ENCODE data around the gene TMCC1.

Gene TMCC1

GRCh38 chr3:129609591-129610182 is 283.8 kb downstream of the TMCC1 start:
- no peak for DNase-seq (ENCODE audit: low spot score)

DNA sequence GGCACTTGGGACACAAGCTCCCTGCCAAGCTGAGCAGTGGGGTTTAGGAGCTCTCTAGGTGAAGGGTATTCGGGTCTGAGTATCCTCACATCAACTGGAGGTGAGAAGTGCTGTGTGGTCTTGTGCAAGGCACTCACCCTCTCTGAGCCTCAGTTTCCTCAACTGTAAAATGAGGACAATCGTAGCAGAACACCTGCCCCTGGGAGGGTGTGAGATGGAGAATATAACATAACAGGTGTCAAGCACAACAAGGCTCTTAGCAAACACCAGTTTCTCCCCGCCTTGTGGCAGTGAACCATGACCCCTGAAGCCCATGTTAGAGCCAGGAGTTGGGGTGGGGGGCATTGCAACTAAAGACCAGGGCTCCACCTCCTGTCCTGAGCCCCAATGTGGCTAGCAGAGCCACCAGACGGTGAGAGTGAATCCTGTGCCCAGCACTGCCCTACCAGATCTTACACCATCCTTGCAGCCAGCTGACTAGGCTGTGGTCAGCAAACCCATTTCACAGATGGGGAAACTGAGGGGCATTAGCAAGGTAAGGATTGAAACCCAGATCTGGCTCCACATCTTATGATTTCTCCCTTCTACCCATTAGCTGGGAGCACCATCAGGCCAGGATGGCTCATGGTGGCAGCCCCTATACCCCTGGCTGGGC is 284.4 kb downstream of the TMCC1 start:
- no peak for DNase-seq (ENCODE audit: low spot score)

DNA sequence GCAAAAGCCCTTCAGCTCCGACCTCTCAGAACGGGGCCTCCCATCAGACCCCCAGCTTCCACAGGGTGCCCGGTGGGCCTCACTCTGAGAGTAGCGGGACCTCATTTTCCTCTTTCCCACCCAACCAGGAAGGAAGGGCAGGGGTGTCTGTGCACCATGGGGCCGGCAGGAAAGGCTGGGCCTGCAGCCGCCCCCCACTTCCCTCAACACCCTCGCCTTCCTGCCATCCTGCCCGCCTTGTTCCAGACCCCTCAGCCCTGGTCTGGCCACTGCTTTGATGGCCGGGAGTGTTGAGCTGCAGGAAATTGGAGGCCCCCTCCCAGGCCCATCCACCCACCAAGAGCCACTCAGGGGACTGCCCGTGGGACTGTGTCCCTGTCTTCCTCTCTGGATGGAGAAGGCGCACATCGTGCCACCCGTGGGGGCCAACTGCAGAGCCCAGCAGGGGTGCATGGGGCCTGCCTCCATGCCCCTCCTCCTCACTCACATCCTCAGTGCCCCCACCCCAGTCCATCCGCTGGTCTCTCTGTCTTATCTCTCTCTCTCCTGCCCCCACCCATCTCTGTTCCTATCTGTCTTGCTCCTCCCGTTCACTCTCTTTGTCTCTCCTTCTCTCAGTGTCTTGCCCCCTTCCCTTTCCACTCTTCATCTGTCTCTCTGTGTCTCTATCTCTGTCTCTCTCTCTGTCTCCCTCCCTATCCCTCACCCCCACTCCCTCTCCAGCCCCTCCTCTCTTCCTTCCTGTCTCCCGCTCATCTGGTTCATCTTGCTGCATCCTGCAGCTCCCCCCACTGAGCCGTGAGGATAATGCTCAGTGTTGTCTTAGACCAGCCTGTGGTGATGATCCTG is 285.2 kb downstream of the TMCC1 start:
- no peak for DNase-seq (ENCODE audit: low spot score)

GRCh38 chr3:129607391-129608068 is 286.0 kb downstream of the TMCC1 start:
- no peak for DNase-seq (ENCODE audit: low spot score)

- DNase-seq (ENCODE audit: low spot score), result peak; percentile 82
Measured at GRCh38 chr3:129606636-129607390, 286.7 kb downstream of the TMCC1 start, which contains the start of gene PLXND1. Gene PLXND1 (minus strand): TSS chr3:129606676. CDS start chr3:129606639, 37 bp downstream.

DNA sequence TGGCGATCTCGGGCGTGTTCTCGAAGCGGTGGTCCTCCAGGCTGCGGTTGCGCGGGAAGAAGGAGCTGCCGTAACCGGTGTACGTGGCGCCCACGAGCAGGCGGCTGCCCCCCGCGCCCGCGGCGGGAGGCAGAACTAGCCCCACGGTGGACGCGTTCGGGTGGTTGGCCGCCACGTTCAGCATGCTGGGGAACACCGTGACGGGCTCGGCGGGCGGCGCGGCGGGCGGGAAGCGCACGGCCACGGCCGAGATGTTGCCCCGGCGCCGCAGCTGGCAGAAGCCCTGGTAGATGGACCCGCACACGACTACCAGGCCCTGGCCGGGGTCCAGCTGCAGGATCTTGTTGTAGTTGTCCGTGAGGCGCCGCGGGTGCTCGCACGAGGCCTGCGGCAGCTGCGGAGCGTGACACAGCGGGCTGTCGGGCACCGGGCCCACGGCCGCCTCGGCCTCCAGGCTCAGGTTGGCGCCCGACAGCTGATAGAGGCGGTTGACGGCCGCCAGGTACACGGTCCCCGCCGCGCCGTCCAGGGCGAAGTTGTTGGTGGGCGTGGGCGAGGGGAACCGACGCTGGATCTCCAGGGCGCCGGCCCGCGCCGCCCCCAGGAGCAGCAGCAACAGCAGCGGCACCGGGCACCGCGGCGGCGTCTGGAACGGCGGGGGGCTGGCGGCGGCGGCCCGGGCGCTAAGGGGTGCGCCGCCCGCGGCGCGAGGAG is 287.4 kb downstream of the TMCC1 start:
- DNase-seq (ENCODE audit: low spot score), result peak; percentile 42

GRCh38 chr3:129605203-129605921 is 288.1 kb downstream of the TMCC1 start:
- peak; percentile 37 for DNase-seq (ENCODE audit: low spot score)

DNA sequence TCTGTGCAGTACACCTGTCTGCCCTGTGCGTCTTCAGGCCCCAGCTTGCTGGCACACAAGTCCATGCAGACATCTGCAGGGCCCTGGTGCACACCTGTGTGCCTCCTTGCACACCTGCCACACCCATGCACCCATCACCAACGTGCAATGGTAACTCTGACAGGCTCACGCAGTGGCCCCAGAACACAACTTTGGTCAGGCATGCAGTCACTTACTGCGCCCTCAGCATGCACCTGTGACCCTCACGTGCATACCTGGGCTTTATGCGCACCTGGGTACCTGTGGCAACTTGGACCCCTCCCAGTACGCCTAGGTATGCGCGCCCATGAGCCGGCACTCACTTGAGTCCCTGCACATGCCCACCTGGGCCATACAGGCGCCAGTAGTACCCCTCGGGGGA is 288.7 kb downstream of the TMCC1 start:
- no peak for DNase-seq (ENCODE audit: low spot score)

- DNase-seq (ENCODE audit: low spot score), result no peak
Measured at GRCh38 chr3:129603991-129604749, 289.3 kb downstream of the TMCC1 start.

DNA sequence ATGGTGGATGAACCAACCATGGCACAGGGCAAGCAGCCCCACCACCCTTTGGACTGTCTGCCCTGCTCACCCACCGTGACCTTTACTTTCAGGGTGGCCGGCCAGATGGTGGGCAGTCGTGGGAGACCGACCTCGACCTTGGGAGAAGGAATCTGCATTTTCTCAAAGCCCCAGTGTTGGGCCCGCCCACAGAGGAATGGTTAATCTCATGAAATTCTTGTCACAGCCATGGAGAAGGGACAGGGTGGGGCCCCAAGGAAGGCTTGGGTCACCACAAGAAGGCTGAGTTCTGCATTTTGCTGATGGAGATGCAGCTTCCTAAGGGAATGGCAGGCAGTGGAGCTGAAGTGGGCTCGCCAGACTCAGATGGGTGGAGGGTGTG is 290.0 kb downstream of the TMCC1 start:
- DNase-seq (ENCODE audit: low spot score), result no peak

DNA sequence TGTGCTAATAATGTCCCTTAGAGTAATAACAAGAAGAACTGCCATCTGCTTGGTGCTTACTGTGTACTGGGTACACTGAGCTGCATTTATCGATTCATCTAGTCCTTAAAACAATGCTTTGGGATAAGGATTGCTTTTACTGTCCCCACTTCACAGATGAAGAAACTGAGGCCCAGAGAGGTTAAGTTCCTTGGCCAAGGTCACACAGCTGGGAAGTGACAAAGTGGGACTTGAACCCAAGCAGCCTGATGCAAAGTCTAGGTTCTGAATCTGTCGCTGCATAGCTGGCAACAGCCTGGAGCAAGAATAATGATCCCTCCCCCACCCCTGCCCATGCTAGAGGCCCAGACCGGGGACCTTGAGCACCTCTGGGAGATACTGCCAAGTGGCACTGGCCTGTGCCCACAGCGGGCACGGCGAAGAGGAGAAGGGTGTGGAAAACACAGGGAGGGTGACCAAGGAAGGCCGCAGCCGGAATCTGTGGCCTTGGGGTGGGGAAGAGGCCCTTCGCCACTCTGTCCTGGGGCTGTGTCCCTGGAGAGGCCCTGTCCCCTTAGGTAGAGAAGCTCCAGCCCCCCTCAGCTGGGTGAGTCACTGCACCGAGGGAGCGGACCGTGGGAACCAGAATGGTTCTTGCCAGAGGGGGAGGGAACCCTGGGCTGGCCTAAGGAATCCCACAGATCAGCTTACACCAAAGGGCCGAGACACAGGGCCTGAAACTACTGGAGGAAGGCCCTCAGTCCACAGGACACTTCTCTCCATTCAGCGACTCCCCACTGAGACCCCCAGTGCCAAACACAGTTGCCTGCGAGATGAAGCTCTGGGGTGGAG is 290.6 kb downstream of the TMCC1 start:
- DNase-seq (ENCODE audit: low spot score), result no peak

- DNase-seq (ENCODE audit: low spot score), result no peak
Measured at GRCh38 chr3:129602309-129602708, 291.2 kb downstream of the TMCC1 start.

GRCh38 chr3:129601713-129602112 is 291.8 kb downstream of the TMCC1 start:
- DNase-seq (ENCODE audit: low spot score), result no peak

DNA sequence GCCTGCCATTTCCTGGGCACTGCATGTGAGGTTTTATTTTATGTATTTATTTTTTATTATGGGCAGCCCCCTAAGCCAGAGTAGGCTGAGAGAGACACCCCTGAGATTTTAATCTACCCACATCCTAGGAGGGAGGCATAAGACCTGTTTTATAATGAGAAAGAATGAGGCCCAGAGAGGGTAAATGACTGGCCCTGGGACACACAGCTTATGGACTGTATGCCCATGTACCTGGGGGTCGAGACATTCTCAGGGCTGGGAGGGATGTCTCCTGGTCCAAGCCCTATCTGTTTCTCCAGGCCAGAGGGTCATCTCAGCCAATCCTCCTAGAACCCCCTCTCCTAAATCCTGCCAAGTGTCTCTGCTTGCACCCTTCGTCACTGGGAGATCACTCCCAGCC is 293.2 kb downstream of the TMCC1 start:
- DNase-seq (ENCODE audit: low spot score), result no peak

DNA sequence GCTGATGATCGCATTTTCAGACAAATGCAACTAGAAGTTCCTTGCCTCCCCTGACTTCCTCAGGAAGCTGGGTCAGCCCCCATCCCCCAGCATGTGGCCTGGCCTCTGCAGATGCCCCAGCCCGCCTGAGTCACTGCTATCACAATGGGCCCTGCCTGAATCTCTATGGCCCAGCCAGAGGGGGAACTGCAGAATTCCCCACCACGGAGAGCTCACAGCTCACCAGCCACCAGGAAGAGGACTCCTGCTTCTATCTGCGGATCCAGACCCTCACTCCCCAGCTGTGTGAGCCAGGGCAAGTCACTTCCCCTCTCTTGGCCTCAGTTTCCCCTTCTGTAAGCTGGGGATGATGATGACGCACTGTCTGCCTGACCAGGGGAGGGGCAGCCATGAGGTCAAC is 293.9 kb downstream of the TMCC1 start:
- no peak for DNase-seq (ENCODE audit: low spot score)

DNA sequence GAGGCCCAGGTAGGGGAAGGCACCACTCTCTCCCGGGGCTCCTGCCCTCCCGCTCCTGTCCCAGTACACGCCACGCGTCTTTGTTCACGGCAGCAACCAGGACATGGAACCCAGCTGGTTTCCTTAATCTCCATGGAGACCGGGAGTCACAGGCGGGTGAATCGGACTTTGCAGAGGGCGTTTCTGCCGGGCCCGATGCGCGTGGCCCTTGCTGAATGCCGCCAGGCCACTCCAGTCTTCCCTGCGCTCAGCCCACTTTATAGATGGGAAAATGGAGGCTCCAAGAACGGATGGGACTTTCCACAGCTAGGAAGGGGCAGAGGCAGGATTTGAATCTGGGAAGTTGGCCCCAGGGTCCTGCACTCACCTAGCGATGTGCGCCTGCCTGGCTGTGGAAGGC is 294.4 kb downstream of the TMCC1 start:
- no peak for DNase-seq (ENCODE audit: low spot score)

- DNase-seq (ENCODE audit: low spot score), result no peak
Measured at GRCh38 chr3:129598484-129598883, 295.0 kb downstream of the TMCC1 start.

- DNase-seq (ENCODE audit: low spot score), result no peak
Measured at GRCh38 chr3:129598000-129598381, 295.5 kb downstream of the TMCC1 start.
